ENCODE data around the gene MARCKSL1. TPM values are rescaled to one million over a fixed set of nuclear protein-coding genes. Genes with fewer than 3 reads are reported as not detected.

The MARCKSL1 gene
- total and polyA plus RNA-seq, 2 of the 13 experiments (the other 11 are each of a cell fraction or from before 2014, with no cell fraction given): 81.9 to 155 TPM

DNA sequence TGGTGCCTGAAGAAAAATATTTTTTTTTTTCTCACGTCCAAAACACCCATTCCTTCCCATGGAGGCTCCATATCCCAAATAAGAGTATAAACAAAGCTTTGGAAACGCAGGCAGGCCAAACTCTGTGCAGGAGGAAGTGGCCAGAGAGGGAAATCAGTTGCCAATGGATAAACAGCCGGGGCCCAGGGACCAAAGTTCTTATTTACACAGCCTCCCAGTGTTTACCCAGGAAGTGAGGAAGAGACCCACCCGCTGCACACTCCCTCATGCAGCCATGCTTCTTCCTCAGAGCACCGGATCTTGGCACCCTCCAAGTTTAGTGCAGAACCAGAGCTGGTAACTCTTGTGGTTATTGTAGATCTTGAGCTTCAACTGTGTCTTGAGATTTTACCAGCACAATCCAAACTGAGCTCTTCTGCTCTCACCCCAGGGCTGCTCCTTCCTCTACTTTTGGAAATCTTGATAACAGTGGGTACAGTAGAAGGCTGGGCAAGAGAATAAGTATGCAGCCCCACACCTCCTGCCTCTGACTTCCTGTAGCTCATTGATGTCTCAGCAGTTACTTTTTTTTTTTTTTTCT lies 14.2 kb downstream of the MARCKSL1 start (continued):
- TF ChIP-seq ATAD3A (CRISPR knock-in tag; IDR thresholded peaks at IDR 0.05): no peak
- no peak for TF ChIP-seq NFATC3 (CRISPR knock-in tag; IDR thresholded peaks at IDR 0.05)
- TF ChIP-seq EED (CRISPR knock-in tag; IDR thresholded peaks at IDR 0.05): no peak
- no peak for TF ChIP-seq NCOA5 (CRISPR knock-in tag; IDR thresholded peaks at IDR 0.05)
- TF ChIP-seq KLF12 (CRISPR knock-in tag; IDR thresholded peaks at IDR 0.05; ENCODE audit: borderline replicate concordance): peak; percentile 72
- no peak for TF ChIP-seq NFIB (CRISPR knock-in tag; IDR thresholded peaks at IDR 0.05; ENCODE audit: borderline replicate concordance)
- no peak for TF ChIP-seq CENPX (CRISPR knock-in tag; IDR thresholded peaks at IDR 0.05)
- no peak for TF ChIP-seq ZNF20 (CRISPR knock-in tag; IDR thresholded peaks at IDR 0.05)
- no peak for TF ChIP-seq KDM4B (CRISPR knock-in tag; IDR thresholded peaks at IDR 0.05)
- TF ChIP-seq, protein P1, sequence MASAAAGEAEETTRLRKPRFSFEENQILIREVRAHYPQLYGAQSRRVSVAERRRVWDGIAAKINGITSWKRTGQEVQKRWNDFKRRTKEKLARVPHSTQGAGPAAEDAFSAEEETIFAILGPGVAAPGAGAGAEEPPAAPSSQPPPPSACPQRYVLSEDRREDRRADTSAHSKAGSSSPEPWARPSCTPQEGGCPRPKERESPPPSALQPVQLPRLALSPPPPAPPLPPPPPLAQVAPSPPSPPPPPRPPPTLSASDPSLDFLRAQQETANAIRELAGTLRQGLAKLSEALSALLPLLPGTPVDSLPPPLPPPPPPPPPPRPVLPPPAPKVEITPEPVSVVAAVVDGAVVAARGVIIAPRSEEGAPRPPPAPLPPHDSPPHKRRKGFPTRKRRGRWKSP (CRISPR knock-in tag; IDR thresholded peaks at IDR 0.05): peak; percentile 82; the same call in 1 of the 2 replicates
- TF ChIP-seq ZNF547 (CRISPR knock-in tag; IDR thresholded peaks at IDR 0.05): no peak
- TF ChIP-seq, protein P2, sequence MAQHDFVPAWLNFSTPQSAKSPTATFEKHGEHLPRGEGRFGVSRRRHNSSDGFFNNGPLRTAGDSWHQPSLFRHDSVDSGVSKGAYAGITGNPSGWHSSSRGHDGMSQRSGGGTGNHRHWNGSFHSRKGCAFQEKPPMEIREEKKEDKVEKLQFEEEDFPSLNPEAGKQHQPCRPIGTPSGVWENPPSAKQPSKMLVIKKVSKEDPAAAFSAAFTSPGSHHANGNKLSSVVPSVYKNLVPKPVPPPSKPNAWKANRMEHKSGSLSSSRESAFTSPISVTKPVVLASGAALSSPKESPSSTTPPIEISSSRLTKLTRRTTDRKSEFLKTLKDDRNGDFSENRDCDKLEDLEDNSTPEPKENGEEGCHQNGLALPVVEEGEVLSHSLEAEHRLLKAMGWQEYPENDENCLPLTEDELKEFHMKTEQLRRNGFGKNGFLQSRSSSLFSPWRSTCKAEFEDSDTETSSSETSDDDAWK (CRISPR knock-in tag; IDR thresholded peaks at IDR 0.05): no peak
- no peak for TF ChIP-seq SIN3B (IDR thresholded peaks at IDR 0.05; ENCODE audit: low read length)
- TF ChIP-seq GLI4 (CRISPR knock-in tag; IDR thresholded peaks at IDR 0.05; ENCODE audit: borderline replicate concordance): no peak; the same call in 1 of the 2 replicates
- no peak for TF ChIP-seq ZNF747 (CRISPR knock-in tag; IDR thresholded peaks at IDR 0.05; ENCODE audit: borderline replicate concordance)
- no peak for TF ChIP-seq ARNT2 (CRISPR knock-in tag; IDR thresholded peaks at IDR 0.05; ENCODE audit: low read depth)
- peak; percentile 78 for TF ChIP-seq KAT8 (CRISPR knock-in tag; IDR thresholded peaks at IDR 0.05)
- no peak for TF ChIP-seq ZNF256 (CRISPR knock-in tag; conservative IDR thresholded peaks at IDR 0.05)
- peak; percentile 91 for TF ChIP-seq SP5 (CRISPR knock-in tag; IDR thresholded peaks at IDR 0.05; ENCODE audit: borderline replicate concordance, low read depth)
- TF ChIP-seq RFXANK (CRISPR knock-in tag; IDR thresholded peaks at IDR 0.05): 0 out of 2 replicates have a peak, but pooled peaks have one; percentile 67
- no peak for TF ChIP-seq KDM5A (IDR thresholded peaks at IDR 0.05; ENCODE audit: borderline replicate concordance, low read length)
- TF ChIP-seq, protein P3, sequence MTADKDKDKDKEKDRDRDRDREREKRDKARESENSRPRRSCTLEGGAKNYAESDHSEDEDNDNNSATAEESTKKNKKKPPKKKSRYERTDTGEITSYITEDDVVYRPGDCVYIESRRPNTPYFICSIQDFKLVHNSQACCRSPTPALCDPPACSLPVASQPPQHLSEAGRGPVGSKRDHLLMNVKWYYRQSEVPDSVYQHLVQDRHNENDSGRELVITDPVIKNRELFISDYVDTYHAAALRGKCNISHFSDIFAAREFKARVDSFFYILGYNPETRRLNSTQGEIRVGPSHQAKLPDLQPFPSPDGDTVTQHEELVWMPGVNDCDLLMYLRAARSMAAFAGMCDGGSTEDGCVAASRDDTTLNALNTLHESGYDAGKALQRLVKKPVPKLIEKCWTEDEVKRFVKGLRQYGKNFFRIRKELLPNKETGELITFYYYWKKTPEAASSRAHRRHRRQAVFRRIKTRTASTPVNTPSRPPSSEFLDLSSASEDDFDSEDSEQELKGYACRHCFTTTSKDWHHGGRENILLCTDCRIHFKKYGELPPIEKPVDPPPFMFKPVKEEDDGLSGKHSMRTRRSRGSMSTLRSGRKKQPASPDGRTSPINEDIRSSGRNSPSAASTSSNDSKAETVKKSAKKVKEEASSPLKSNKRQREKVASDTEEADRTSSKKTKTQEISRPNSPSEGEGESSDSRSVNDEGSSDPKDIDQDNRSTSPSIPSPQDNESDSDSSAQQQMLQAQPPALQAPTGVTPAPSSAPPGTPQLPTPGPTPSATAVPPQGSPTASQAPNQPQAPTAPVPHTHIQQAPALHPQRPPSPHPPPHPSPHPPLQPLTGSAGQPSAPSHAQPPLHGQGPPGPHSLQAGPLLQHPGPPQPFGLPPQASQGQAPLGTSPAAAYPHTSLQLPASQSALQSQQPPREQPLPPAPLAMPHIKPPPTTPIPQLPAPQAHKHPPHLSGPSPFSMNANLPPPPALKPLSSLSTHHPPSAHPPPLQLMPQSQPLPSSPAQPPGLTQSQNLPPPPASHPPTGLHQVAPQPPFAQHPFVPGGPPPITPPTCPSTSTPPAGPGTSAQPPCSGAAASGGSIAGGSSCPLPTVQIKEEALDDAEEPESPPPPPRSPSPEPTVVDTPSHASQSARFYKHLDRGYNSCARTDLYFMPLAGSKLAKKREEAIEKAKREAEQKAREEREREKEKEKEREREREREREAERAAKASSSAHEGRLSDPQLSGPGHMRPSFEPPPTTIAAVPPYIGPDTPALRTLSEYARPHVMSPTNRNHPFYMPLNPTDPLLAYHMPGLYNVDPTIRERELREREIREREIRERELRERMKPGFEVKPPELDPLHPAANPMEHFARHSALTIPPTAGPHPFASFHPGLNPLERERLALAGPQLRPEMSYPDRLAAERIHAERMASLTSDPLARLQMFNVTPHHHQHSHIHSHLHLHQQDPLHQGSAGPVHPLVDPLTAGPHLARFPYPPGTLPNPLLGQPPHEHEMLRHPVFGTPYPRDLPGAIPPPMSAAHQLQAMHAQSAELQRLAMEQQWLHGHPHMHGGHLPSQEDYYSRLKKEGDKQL (CRISPR knock-in tag; IDR thresholded peaks at IDR 0.05; ENCODE audit: low read depth): peak; percentile 68; the same call in 1 of the 2 replicates
- TF ChIP-seq KLF13 (CRISPR knock-in tag; IDR thresholded peaks at IDR 0.05): no peak
- 0 out of 2 replicates have a peak, but pooled peaks have one; percentile 65 for TF ChIP-seq KDM3A (CRISPR knock-in tag; IDR thresholded peaks at IDR 0.05; ENCODE audit: low read depth)
- TF ChIP-seq PHF5A (CRISPR knock-in tag; IDR thresholded peaks at IDR 0.05; ENCODE audit: low read depth, unreplicated experiment): peak; percentile 23

All from HepG2 (cell line).